Caco-2 (cell line): ENCODE results near the gene PAK4. TPM values are rescaled to one million over a fixed set of nuclear protein-coding genes. Genes with fewer than 3 reads are reported as not detected.

ENCODE experiments used
- BruUV-seq: library from RNA; stranded (reverse); fragments of 400-500 nt; replicated peaks from 2 replicates; lab custom pipeline; 2021; lab: Mats Ljungman, UMichigan
- CTCF ChIA-PET: fragments of 300-600 bp; sonication (Branson Sonifier 250); formaldehyde crosslinking; loops from one replicate; lab custom pipeline; 2022; ENCODE audit warnings: antibody characterized with exemption; lab: Charles Lee
- POLR2A ChIA-PET: fragments of 300-600 bp; sonication (Branson Sonifier 250); formaldehyde crosslinking; loops from one replicate; lab custom pipeline; 2022; ENCODE audit warnings: antibody characterized with exemption; lab: Charles Lee
- DNase-seq, 2 experiments: peaks; one replicate each; pipeline versions ENCODE4 v3.0.0 to v3.0.0-alpha.2; 2020 to 2022
- H3K27me3 ChIP-seq: replicated peaks from 2 replicates; pipeline ENCODE4 v1.6.0; 2011; ENCODE audit warnings: low read length; ENCODE audit not compliant: control insufficient read depth, insufficient read depth
- H3K36me3 ChIP-seq: 2 replicates; pipeline ENCODE4 v1.5.1; 2011; ENCODE audit warnings: low read length; ENCODE audit not compliant: control insufficient read depth, insufficient read depth
- H3K4me1 ChIP-seq: fragments of 250-450 bp; sonication (Bioruptor Pico); 2 replicates; pipeline ENCODE4 v1.5.1; 2020; ENCODE audit warnings: mild to moderate bottlenecking
- H3K4me3 ChIP-seq: 2 replicates; pipeline ENCODE4 v1.5.1; 2011; ENCODE audit warnings: low read depth, mild to moderate bottlenecking, control low read depth, low read length
- H3K9me3 ChIP-seq: fragments of 250-450 bp; sonication (Bioruptor Pico); 2 replicates; pipeline ENCODE4 v1.5.1; 2020; ENCODE audit warnings: mild to moderate bottlenecking, moderate library complexity
- H3K27ac Mint-ChIP-seq: one replicate; pipeline ENCODE4 v1.8.0; 2022; ENCODE audit warnings: mixed read lengths; ENCODE audit not compliant: unreplicated experiment
- H3K27me3 Mint-ChIP-seq: one replicate; pipeline ENCODE4 v1.8.0; 2022; ENCODE audit warnings: mixed read lengths; ENCODE audit not compliant: insufficient read depth, unreplicated experiment
- H3K36me3 Mint-ChIP-seq: one replicate; pipeline ENCODE4 v1.8.0; 2022; ENCODE audit warnings: mild to moderate bottlenecking, mixed read lengths; ENCODE audit not compliant: insufficient read depth, unreplicated experiment
- H3K4me1 Mint-ChIP-seq: one replicate; pipeline ENCODE4 v1.8.0; 2022; ENCODE audit warnings: low read depth, mixed read lengths; ENCODE audit not compliant: unreplicated experiment
- H3K4me3 Mint-ChIP-seq: one replicate; pipeline ENCODE4 v1.8.0; 2022; ENCODE audit warnings: mild to moderate bottlenecking, moderate library complexity, mixed read lengths; ENCODE audit not compliant: unreplicated experiment
- H3K9me3 Mint-ChIP-seq: one replicate; pipeline ENCODE4 v1.8.0; 2022; ENCODE audit warnings: mixed read lengths; ENCODE audit not compliant: unreplicated experiment
- intact Hi-C: fragments of 100-400 bp; cut with micrococcal nuclease; formaldehyde crosslinking; loops from one replicate; pipeline ENCODE4 v1.10.0; 2022; ENCODE audit not compliant: unreplicated experiment
- total RNA-seq: library from RNA; stranded (reverse); gene quantifications from 2 replicates; pipeline ENCODE4 v1.2.3, GENCODE V29; 2022
- TF ChIP-seq, protein P1 (sequence below), 2 experiments: fragments of 200-600 bp in 1 of 2; IDR thresholded peaks; 1 replicate in 1 of 2; 2 replicates in 1 of 2; pipeline versions ENCODE4 v1.5.1 to v1.8.0; 2011 to 2022; ENCODE audit warnings: antibody characterized with exemption in 1 of 2, control low read depth in 1 of 2, inconsistent platforms in 1 of 2, low read depth in 1 of 2, low read length in 1 of 2, mild to moderate bottlenecking in 1 of 2, moderate library complexity in 1 of 2; ENCODE audit not compliant: insufficient read depth in 1 of 2, severe bottlenecking in 1 of 2, unreplicated experiment in 1 of 2

The PAK4 gene
- total RNA-seq, 1 experiment from 2014 or later = 112 TPM

DNA sequence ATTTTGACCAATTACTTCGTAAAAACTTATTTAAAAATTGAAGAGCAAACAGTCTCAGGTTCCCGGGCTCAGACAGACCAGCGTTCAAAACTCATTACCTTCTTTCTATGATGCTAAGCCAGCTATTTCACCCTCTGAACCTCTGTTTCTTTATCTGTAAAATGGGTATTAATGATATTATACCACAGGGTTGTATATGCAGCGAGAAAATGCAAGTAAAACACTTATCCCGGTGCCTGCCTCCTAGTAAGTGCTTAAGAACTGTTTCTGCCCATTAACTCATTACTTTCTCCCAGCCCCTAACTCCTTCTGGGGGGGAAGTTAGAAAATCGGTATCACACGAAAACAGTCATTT lies 410 bp upstream of the PAK4 start:
- peak overlapping the region; percentile 37 for H3K4me3 ChIP-seq
- H3K36me3 ChIP-seq = no peaks in the 10 kb centered on the region
- H3K4me1 ChIP-seq = peaks cover 35% of the 10 kb centered on the region
- DNase-seq = no peak
- H3K27me3 ChIP-seq = no peaks in the 10 kb centered on the region
- Mint-ChIP-seq H3K4me3 (peak overlapping the region; percentile 94), H3K27me3 (no peaks in the 10 kb centered on the region), H3K9me3 (no peaks in the 10 kb centered on the region), H3K27ac (peak overlapping the region; percentile 98), H3K36me3 (peaks cover 30% of the 10 kb centered on the region), H3K4me1 (peaks cover 36% of the 10 kb centered on the region)
- ChIA-PET CTCF (interaction anchor here (0.6 kb wide), 1 partner anchor 316 kb away, joined by 6 read pairs; no protein-coding TSS in a partner anchor), POLR2A (no interaction called here)
- intact Hi-C loops = loop anchor here (5.0 kb wide), 1 partner anchor 272 kb away; no protein-coding TSS in a partner anchor
- H3K9me3 ChIP-seq = no peaks in the 10 kb centered on the region
- TF ChIP-seq, protein P1, sequence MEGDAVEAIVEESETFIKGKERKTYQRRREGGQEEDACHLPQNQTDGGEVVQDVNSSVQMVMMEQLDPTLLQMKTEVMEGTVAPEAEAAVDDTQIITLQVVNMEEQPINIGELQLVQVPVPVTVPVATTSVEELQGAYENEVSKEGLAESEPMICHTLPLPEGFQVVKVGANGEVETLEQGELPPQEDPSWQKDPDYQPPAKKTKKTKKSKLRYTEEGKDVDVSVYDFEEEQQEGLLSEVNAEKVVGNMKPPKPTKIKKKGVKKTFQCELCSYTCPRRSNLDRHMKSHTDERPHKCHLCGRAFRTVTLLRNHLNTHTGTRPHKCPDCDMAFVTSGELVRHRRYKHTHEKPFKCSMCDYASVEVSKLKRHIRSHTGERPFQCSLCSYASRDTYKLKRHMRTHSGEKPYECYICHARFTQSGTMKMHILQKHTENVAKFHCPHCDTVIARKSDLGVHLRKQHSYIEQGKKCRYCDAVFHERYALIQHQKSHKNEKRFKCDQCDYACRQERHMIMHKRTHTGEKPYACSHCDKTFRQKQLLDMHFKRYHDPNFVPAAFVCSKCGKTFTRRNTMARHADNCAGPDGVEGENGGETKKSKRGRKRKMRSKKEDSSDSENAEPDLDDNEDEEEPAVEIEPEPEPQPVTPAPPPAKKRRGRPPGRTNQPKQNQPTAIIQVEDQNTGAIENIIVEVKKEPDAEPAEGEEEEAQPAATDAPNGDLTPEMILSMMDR (IDR thresholded peaks at IDR 0.05; ENCODE audit: insufficient read depth in 1 of 2, low read depth in 1 of 2, low read length in 1 of 2, severe bottlenecking in 1 of 2, unreplicated experiment in 1 of 2) = no peak
- no TSS peak for BruUV-seq

DNA sequence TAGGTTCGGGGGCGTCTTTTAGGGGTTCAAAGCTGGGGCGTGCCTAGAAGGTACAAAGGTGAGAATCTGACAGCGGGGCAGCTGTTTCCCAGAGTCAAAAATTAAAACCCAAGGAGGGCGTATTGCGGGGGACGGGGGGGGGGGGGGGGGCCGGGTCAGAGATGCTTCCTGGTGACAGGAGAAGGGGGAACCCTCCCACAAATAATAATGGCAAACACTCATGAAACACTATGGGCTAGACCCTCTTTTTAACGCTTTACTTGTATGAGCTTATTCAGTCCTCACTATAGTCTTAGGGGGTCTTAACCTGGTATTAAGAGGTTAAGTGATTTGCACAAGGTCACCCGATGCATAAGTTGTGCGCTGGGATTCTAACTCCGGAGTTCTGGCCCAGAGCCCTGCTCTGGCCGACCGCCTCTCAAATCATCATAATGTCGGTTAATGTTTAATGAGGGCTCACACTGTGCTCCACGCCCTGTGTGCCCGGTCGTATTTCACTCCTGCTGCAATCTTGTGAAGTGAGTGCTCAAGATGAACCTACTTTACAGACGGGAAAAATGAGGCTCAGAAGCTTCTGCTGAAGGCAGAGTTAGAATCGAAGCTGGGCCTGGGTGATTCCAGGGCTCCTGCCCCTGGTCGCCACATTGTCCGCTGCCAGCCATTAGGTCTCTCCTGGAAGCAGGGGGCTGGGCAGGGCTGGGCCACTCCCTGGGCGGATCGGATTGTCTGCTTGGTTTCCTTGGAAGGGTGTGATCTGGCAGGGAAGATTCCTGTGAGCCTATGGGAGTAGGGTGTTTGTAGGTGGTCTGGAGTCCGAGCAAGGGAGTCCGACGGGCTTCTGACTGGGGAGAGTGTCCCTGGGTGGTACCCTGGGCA lies 964 bp downstream of the PAK4 start:
- ChIA-PET POLR2A (interaction anchor here (0.6 to 0.8 kb wide), 3 partner anchors 9 to 874 kb away, joined by 3 to 11 read pairs (median 3); no protein-coding TSS in a partner anchor), CTCF (interaction anchor here (0.6 kb wide), 1 partner anchor 73 kb away, joined by 3 read pairs; no protein-coding TSS in a partner anchor)
- peaks cover 34% of the 10 kb centered on the region for H3K36me3 Mint-ChIP-seq
- H3K27ac Mint-ChIP-seq = peak overlapping the region; percentile 98
- Histone ChIP-seq H3K4me3 (peak overlapping the region; percentile 86), H3K4me1 (peaks cover 43% of the 10 kb centered on the region), H3K36me3 (no peaks in the 10 kb centered on the region), H3K27me3 (no peaks in the 10 kb centered on the region), H3K9me3 (no peaks in the 10 kb centered on the region)
- DNase-seq = peak; percentile 82 to 88
- TSS peak; percentile 87 for BruUV-seq
- intact Hi-C loops = loop anchor here (1.0 to 5.0 kb wide), 3 partner anchors 13 to 271 kb away; no protein-coding TSS in a partner anchor
- no peaks in the 10 kb centered on the region for H3K27me3 Mint-ChIP-seq
- H3K9me3 Mint-ChIP-seq = no peaks in the 10 kb centered on the region
- TF ChIP-seq, protein P1 (IDR thresholded peaks at IDR 0.05; ENCODE audit: insufficient read depth in 1 of 2, low read depth in 1 of 2, low read length in 1 of 2, severe bottlenecking in 1 of 2, unreplicated experiment in 1 of 2) = no peak
- peaks cover 49% of the 10 kb centered on the region for H3K4me1 Mint-ChIP-seq
- peak overlapping the region; percentile 94 for H3K4me3 Mint-ChIP-seq

DNA sequence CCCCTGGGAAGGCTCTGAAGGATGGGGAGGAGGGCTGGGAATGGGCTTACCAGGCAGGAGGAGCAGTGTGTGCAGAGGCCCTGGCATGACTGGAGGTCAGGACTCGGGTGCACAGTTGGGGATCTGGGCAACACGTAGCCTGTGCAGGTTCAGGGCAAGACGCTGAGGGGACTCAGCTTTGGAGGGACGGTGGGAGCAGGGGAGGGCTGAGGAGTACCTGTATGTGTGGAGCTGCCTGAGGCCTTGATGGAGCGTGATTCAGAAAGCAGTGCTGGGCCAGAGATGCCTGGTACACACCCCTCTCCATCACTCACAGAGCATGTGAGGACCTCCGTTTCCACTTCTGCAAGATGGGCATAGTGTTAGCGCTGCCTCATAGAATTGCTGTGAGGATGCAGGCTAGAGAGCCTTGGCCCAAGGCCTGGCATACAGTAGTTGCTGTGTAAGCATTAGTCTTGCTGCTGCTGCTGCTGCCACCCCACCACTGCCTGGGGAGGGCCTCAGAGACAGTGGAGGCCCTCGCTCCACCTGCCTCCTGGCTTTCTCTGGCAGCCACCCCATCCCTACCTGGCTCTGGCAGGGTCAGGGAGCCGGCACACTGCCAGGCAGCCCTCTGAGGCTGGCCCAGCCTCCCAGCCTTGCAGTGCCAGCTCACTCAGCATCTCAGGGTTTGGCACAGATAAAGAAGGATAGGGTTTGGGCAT lies 2.4 kb downstream of the PAK4 start:
- Mint-ChIP-seq H3K4me3 (peak overlapping the region; percentile 94), H3K27ac (peak overlapping the region; percentile 98), H3K4me1 (peaks cover 61% of the 10 kb centered on the region), H3K36me3 (peaks cover 47% of the 10 kb centered on the region), H3K27me3 (no peaks in the 10 kb centered on the region), H3K9me3 (no peaks in the 10 kb centered on the region)
- TF ChIP-seq, protein P1 (IDR thresholded peaks at IDR 0.05; ENCODE audit: insufficient read depth in 1 of 2, low read depth in 1 of 2, low read length in 1 of 2, severe bottlenecking in 1 of 2, unreplicated experiment in 1 of 2) = no peak
- POLR2A ChIA-PET = no interaction called here
- DNase-seq = no peak
- intact Hi-C loops = loop anchor here (2.0 to 5.0 kb wide), 2 partner anchors 27 to 269 kb away; no protein-coding TSS in a partner anchor
- H3K27me3 ChIP-seq = no peaks in the 10 kb centered on the region
- H3K4me3 ChIP-seq = no peak overlapping the region
- H3K36me3 ChIP-seq = no peaks in the 10 kb centered on the region
- H3K9me3 ChIP-seq = no peaks in the 10 kb centered on the region
- CTCF ChIA-PET = no interaction called here
- BruUV-seq = no TSS peak
- H3K4me1 ChIP-seq = peaks cover 47% of the 10 kb centered on the region
